ENCODE data around the gene LARP1.

Gene LARP1

GRCh38 chr5:154762700-154763099 lies 7.5 kb downstream of the LARP1 start:
- no peak for ATAC-seq
- no peak for DNase-seq

GRCh38 chr5:154764967-154765366 lies 9.8 kb downstream of the LARP1 start:
- ATAC-seq (no peak), DNase-seq (no peak)

DNA sequence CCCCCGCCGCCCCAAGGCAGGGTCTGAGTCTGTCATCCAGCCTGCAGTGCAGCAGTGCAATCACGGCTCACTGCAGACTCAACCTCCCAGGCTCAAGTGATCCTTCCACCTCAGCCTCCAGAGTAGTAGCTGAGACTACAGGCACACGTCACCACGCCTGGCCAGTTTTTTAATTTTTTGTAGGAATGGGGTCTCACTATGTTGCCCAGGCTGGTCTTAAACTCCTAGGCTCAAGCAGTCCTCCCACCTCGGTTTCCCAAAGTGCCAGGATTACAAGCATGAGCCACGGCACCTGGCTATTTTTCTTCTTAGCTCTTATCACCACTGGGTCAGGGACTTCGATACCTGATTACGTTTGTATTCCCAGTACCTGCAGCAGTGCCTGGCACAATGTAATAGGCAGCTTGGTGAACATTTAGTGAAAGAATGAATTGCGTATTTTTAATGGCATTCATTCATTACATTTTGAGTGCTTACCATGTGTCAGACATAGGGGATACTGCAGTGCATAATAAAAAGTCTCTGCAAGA lies 10.3 kb downstream of the LARP1 start:
- ATAC-seq (no peak), DNase-seq (no peak)

- ATAC-seq = no peak
- no peak for DNase-seq
Observed at GRCh38 chr5:154766558-154767281, 11.5 kb downstream of the LARP1 start.

GRCh38 chr5:154767576-154767975 lies 12.4 kb downstream of the LARP1 start:
- DNase-seq = no peak
- ATAC-seq = no peak

GRCh38 chr5:154768207-154768606 lies 13.0 kb downstream of the LARP1 start:
- DNase-seq (no peak), ATAC-seq (no peak)

DNA sequence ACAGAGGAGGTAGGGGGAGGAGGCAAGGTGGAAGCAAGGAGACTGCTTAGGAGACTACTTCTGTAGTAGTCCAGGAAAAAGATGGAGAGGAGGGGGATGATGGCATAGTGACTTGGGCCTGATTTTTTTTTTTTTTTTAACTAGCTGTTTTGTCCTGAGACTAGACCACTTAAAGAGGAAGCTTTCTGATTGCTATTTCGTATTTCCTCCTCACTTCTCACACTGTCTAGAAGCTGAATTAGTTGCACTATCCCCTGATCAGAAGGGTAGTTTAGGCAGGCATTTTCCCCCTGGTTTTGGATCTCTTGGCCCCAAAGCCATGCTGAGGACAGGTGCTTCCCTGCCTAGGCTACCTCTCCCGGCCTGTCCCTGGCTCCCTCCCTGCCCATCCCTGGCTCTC lies 14.9 kb downstream of the LARP1 start:
- DNase-seq = no peak
- no peak for ATAC-seq

DNA sequence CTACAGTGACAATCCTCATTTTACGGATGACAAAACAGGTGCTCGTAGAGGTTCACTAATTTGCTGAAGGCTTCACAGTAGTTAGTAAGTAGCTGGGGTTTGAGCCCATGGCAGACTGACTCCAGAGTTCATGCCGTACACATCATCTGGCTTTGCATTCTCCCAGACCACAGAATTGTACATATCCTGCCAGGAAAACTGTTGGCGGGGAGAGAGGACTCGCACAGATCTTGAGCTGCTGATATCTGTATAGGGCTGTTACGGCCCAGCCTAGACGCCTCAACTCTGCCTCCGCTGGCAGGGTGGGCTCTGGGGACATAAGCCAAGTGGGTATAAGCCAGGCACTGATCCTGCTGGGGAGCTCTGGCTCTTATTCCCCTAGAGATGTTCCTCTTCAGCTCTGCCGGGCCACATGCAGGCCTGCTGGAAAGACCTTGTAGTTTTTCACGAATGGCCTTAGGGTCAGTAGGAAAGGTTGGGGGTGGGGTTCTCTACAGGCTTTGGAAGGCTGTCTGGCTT lies 16.3 kb downstream of the LARP1 start:
- DNase-seq (no peak), ATAC-seq (no peak)

GRCh38 chr5:154773326-154773725 lies 18.1 kb downstream of the LARP1 start:
- DNase-seq = no peak

DNA sequence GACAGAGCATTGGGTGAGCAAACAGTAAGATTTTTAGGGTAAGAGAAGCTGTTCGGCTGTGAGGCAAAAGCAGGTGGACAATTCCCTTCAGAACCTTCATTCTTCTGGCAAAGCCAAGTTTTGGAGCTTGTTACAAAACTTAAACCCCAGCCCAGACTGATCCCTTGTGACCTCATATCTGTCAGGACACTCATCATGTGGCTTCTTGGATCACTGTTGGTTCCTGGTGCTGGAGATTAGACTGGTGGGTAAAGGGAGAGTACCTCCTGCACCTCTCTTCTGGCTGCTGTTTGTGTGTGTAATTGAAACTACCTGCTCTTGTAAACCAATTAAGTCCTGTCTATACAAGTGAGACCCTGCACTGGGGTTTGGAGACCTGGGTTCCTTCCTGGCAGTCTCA lies 21.0 kb downstream of the LARP1 start:
- no peak for DNase-seq
- ATAC-seq = no peak

More at GRCh38 chr5:154773326-154773725, 18.1 kb downstream of the LARP1 start:
- no peak for ATAC-seq

- DNase-seq (no peak), ATAC-seq (no peak)
Observed at GRCh38 chr5:154778534-154778933, 23.4 kb downstream of the LARP1 start.

- DNase-seq (no peak), ATAC-seq (no peak)
Observed at GRCh38 chr5:154779105-154779504, 23.9 kb downstream of the LARP1 start.

- DNase-seq (no peak), ATAC-seq (no peak)
Observed at GRCh38 chr5:154780128-154780527, 25.0 kb downstream of the LARP1 start.

- ATAC-seq (no peak), DNase-seq (no peak)
Observed at GRCh38 chr5:154782326-154782725, 27.1 kb downstream of the LARP1 start.

GRCh38 chr5:154782812-154783592 lies 27.8 kb downstream of the LARP1 start:
- DNase-seq (no peak), ATAC-seq (no peak)

- DNase-seq = peak; percentile 8
- ATAC-seq = peak; percentile 53
Observed at GRCh38 chr5:154783774-154784460, 28.7 kb downstream of the LARP1 start.

GRCh38 chr5:154784856-154785255 lies 29.7 kb downstream of the LARP1 start:
- no peak for DNase-seq
- no peak for ATAC-seq

DNA sequence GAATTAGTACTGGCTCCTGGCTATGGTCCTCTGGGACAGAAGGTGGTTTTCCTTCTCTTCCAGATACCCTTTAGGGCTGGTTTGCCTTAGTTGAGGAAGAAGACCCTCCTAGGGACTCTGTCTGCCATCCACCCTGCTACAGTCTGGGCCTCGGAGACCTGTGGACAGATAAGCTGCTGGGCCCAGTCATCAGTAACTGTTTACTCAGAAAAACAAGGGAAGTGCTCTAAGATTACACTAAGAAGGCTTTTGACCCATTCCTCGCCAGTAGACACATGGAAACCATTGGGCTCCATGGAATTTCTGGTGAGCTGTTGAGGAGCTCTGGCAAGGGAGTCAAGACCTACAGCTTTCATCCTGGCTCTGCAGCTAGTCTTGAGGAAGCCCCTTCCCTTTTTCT lies 31.2 kb downstream of the LARP1 start:
- DNase-seq (no peak), ATAC-seq (no peak)

GRCh38 chr5:154788212-154788611 lies 33.0 kb downstream of the LARP1 start:
- no peak for ATAC-seq
- no peak for DNase-seq

GRCh38 chr5:154791535-154791934 lies 36.4 kb downstream of the LARP1 start:
- DNase-seq (no peak), ATAC-seq (no peak)

DNA sequence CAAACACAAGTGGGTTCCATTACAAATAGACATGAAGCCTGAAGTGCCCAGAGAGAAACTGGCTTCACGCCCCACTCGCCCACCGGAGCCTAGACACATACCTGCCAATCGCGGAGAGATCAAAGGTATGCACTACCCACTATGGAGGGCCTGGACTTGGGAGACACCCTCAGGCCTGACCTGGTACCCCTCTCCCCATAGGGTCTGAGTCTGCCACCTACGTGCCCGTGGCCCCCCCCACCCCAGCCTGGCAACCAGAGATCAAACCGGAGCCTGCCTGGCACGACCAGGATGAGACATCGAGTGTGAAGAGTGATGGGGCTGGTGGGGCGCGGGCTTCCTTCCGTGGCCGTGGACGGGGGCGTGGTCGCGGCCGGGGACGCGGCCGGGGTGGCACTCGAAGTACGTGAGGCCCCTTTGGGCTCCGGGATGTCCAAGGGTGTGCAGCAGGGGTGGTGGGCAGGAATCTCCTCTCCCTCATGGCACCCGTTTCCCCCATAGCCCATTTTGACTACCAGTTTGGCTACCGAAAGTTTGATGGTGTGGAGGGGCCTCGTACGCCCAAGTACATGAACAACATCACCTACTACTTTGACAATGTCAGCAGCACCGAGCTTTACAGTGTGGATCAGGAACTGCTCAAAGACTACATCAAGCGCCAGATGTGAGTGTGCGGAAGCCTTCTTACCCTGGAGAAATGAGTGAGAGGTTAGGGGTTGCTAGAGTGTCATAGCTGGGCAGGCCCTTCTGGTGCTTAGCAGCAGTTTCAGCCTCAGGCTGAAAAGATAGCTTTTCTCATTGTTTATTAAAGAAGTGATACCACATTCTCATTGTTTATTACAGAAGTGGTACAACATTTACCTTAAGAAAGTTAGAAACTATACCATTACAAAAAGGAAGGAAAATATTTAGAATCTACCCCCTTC lies 38.7 kb downstream of the LARP1 start:
- DNase-seq (no peak), ATAC-seq (no peak)
